Measurements from ENCODE around the gene SSX1.
"Not testable (repeated sequence)": the region's sequence is repeated elsewhere in the genome, so short reads cannot be mapped to it uniquely, and the experiment has no call there.

Gene SSX1, protein sequence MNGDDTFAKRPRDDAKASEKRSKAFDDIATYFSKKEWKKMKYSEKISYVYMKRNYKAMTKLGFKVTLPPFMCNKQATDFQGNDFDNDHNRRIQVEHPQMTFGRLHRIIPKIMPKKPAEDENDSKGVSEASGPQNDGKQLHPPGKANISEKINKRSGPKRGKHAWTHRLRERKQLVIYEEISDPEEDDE

DNA sequence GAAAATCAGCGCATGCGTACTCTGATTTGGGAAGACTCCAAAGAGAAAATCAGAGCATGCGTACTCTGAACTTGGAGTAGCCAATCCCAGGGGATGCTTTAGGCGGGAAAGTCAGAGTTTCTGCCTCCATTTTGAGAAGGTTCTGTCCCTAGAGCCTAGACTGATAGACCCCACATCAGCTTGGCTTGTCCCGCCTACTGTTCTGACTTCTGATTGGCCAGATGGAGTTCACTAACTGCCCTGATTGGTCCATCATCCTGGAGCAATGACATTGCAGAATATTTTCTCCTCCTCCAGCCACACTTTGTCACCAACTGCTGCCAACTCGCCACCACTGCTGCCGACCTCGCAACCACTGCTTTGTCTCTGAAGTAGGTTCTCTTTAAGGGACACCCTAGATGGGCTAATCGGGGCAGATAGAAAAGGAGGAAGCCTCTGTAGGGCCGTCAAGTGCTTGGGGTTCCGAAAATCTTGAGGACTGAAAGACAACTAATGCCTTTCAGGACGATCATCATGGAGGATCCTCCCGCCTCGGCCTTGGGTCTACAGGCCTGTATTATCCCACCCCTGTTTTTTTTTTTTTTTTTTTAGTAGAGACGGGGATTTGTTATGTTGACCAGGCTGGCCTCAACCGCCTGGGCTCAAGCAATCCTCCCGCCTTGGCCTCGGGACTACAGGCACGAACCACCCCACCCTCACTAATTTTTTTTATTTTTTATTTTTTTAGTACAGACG lies at the start of gene SSX1:
Gene SSX1, plus strand, starts transcription at position 331 of the 735 bp plus-strand sequence. CDS start 1,850 bp downstream, outside the sequence.
- not testable (repeated sequence) for DNase-seq (ENCODE audit: low read depth in 2 of 2)

DNA sequence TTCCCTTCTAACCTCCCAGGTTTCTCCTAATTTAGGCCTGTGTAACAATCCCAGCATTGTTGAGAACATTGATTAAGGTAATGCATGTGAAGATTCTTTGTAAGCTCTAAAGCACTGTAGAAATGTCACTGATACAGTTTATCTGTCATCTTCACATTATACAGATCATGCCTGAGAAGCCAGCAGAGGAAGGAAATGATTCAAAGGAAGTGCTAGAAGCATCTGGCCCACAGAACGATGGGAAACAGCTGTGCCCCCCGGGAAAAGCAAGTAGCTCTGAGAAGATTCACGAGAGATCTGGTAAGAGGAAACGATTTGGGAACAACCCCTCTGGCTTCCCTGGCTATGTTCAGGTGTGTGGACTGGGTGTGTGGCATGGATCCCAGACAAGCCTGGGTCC lies 40.9 kb upstream of the SSX1 start:
- DNase-seq (ENCODE audit: low read depth in 2 of 2): not testable (repeated sequence)

DNA sequence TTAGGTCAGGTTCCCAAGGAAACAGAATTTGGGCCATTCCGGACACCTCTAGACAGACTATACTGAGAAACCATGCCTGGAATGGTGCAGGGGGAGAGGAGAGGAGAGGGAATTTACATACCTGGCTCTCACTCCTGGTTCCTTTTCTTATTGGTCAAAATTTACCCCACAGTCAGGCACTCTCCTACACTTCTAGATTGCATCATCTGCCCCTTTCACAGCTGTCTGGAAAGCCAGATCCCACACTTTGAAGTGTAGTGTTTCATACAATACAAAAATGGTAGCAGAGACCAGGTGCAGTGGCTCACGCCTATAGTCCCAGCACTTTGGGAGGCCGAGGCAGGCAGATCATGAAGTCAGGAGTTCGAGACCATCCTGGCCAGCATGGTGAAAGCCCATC lies 31.0 kb upstream of the SSX1 start:
- not testable (repeated sequence) for DNase-seq (ENCODE audit: low read depth in 2 of 2)

DNA sequence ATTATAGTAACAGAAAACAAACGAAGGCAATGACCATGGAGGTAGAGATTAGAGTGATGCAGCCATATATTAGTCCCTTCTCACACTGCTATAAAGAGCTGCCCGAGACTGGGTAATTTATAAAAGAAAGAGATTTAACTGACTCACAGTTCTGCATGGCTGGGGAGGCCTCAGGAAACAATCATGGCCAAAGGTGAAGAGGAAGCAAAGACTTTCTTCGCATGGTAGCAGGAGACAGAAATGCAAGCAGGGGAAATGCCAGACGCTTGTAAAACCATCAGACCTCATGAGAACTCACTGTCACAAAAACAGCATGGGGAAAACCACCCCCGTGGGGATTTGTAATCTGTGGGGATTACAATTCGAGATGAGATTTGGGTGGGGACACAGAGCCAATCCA lies 2.2 kb upstream of the SSX1 start:
- DNase-seq (ENCODE audit: low read depth in 2 of 2): not testable (repeated sequence)

DNA sequence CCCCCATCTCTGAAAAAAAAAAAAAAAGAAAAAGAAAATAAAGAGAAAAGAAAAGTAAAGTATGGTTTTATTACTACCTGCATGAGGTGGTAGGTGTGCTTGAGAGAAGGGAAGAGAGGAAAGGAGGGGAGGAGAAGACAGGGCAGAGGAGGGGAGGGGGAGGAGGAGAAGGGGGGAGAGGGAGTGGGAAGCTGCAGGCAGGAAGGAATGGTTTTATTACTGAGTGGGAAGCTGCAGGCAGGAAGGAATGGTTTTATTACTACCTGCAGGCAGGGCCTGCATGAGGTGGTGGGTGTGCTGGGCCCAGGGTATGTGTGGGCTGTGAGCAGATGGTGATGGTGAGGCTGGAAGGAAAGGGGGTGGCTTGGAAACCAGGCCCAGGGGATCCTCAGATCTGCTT lies 19.2 kb downstream of the SSX1 start:
- DNase-seq (ENCODE audit: low read depth in 2 of 2): not testable (repeated sequence)

DNA sequence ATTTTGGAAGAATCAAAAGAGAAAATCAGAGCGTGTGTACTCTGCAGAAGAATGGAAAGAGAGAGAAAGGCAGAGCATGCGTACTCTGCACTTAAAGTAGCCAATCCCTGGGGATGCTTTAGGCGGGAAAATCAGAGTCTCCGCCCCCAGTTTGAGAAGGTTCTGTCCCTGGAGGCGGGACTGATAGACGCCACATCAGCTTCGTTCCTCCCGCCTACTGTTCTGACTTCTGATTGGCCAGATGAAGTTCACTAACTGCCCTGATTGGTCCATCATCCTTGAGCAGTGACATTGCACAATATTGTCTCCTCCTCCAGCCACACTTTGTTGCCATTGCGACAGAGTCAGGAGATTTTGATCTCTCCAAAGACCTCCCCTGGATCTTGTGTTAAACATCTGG lies 23.8 kb downstream of the SSX1 start:
- DNase-seq (ENCODE audit: low read depth in 2 of 2): no peak

DNA sequence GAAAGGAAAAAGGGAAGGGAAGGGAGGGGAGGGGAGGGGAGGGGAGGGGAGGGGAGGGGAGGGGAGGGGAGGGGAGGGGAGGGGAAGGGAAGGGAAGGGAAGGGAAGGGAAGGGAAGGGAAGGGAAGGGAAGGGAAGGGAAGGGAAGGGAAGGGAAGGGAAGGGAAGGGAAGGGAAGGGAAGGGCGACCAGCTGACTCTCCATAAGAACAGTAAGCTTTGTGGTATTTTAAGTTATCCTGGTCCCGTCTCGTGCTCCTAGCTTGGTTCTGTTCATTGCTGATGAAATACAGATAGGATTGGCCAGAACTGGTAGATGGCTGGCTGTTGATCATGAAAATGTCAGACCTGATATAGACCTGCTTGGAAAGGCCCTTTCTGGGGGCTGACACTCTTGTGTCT lies 25.5 kb downstream of the SSX1 start:
- not testable (repeated sequence) for DNase-seq (ENCODE audit: low read depth in 2 of 2)

DNA sequence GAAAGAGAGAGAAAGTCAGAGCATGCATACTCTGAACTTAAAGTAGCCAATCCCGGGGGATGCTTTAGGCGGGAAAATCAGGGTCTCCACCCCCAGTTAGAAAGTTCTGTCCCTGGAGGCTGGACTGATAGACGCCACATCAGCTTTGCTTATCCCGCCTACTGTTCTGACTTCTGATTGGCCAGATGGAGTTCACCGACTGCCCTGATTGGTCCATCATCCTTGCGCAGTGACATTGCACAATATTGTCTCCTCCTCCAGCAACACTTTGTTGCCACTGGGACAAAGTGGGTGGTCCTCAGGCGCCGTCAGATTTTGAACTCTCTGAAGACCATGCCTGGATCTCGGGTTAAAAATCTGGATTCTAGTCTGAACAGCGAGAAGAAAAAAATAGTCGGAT lies 51.0 kb downstream of the SSX1 start:
- DNase-seq (ENCODE audit: low read depth in 2 of 2): no peak

DNA sequence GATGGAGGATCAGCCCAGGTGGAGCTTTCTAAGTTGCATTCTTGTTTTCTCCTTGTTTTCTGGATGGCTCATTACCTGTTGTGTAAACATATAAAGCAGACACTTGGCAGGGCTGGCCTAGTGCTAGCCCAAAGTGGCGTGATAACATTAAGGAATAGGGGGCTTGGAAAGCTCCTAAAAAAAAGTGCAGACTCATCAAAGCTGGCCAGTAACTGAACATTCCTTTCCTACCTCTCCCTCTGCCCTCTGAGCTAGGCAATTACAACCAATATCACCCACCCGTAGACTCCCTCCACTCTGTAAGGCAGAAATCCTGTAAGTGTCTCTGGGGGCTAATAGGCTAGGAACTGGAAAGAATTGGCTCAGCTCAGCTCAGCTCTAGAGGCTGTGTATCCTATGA lies 58.8 kb downstream of the SSX1 start:
- not testable (repeated sequence) for DNase-seq (ENCODE audit: low read depth in 2 of 2)

Data from stimulated activated CD8-positive, alpha-beta memory T cell treated with anti-CD3 and anti-CD28 coated beads, Interleukin-15, amount 100 ng/mL, for 48 hours (primary cell).